D721Med (cell line): Measurements from ENCODE around the gene AMACR.
"Not testable (repeated sequence)": the region's sequence is repeated elsewhere in the genome, so short reads cannot be mapped to it uniquely, and the experiment has no call there.

ENCODE experiments used
- DNase-seq: peaks from one replicate; pipeline ENCODE4 v3.0.0; 2011; ENCODE audit warnings: low spot score; ENCODE audit not compliant: insufficient read length
- FAIRE-seq: peaks from 2 replicates; lab custom pipeline; 2011; peaks lifted over from hg19 to GRCh38; lab: Jason Lieb, UNC
- CTCF ChIP-seq: IDR thresholded peaks from 2 replicates; pipeline ENCODE4 v1.5.1; 2012; ENCODE audit warnings: mild to moderate bottlenecking, control low read depth; ENCODE audit not compliant: insufficient read depth; ENCODE audit errors: missing control alignments

The AMACR gene

GRCh38 chr5:34015120-34015822, 7.4 kb upstream of the AMACR start:
- DNase-seq (no peak), FAIRE-seq (no peak)
- no peak for TF ChIP-seq CTCF

- FAIRE-seq (no peak), DNase-seq (no peak)
- no peak for TF ChIP-seq CTCF
These were observed 6.8 kb upstream of the AMACR start for GRCh38 chr5:34014626-34015025.

GRCh38 chr5:34013547-34013946, 5.7 kb upstream of the AMACR start:
- no peak for DNase-seq
- FAIRE-seq = no peak
- TF ChIP-seq CTCF = no peak

GRCh38 chr5:34012791-34013190, 4.9 kb upstream of the AMACR start:
- no peak for DNase-seq
- no peak for FAIRE-seq

GRCh38 chr5:34011536-34011935, 3.7 kb upstream of the AMACR start:
- DNase-seq (no peak), FAIRE-seq (no peak)
- no peak for TF ChIP-seq CTCF

More at GRCh38 chr5:34012791-34013190, 4.9 kb upstream of the AMACR start:
- TF ChIP-seq CTCF = no peak

DNA sequence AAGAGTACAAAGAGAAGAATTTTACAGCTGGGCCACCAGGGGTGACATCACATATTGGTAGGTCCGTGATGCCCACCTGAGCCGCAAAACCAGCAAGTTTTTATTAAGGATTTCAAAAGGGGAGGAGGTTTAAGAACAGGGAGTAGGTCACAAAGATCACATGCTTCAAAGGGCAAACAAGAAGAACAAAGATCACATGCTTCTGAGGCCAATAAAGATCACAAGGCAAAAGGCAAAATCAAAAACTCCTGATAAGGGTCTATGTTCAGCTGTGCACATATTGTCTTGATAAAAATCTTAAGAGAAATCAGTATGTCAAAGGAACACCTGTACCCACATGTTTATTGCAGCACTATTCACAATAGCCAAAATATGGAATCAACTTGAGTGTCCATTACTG, 2.3 kb upstream of the AMACR start:
- not testable (repeated sequence) for FAIRE-seq, DNase-seq

DNA sequence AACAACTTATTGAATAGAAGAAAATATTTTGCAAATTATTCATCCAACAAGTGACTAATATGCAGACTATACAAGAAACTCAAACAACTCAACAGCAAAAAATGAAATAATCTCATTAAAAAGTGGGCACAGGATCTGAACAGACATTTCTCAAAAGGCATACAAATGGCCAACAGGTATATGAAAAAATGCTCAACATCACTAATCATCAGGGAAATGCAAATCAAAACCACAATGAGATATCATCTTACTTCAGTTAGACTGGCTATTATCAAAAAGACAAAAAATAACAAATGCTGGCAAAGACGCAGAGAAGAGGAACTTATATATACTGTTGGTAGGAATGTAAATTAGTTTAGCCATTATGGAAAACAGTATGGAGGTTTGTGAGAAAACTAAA, 1.8 kb upstream of the AMACR start:
- no peak for FAIRE-seq
- no peak for DNase-seq
- TF ChIP-seq CTCF = no peak
